ENCODE results near the gene PHAX.
"Not testable (repeated sequence)": the region's sequence is repeated elsewhere in the genome, so short reads cannot be mapped to it uniquely, and the experiment has no call there.

The PHAX gene

GRCh38 chr5:126656401-126657007 lies 55.8 kb downstream of the PHAX start:
- DNase-seq (ENCODE audit: low read depth in 2 of 2, low spot score in 1 of 2), result no peak

GRCh38 chr5:126658561-126658960 lies 57.8 kb downstream of the PHAX start:
- DNase-seq (ENCODE audit: low read depth in 2 of 2, low spot score in 1 of 2), result no peak

- no peak for DNase-seq (ENCODE audit: low read depth in 2 of 2, low spot score in 1 of 2)
Observed at GRCh38 chr5:126659805-126660482, 59.2 kb downstream of the PHAX start.

GRCh38 chr5:126664586-126664985 lies 63.8 kb downstream of the PHAX start:
- no peak for DNase-seq (ENCODE audit: low read depth in 2 of 2, low spot score in 1 of 2)

GRCh38 chr5:126670109-126670508 lies 69.4 kb downstream of the PHAX start:
- not testable (repeated sequence) for DNase-seq (ENCODE audit: low read depth in 2 of 2, low spot score in 1 of 2)

- DNase-seq (ENCODE audit: low read depth in 2 of 2, low spot score in 1 of 2), result not testable (repeated sequence)
Observed at GRCh38 chr5:126671681-126672080, 70.9 kb downstream of the PHAX start.

GRCh38 chr5:126673477-126673876 lies 72.7 kb downstream of the PHAX start:
- no peak for DNase-seq (ENCODE audit: low read depth in 2 of 2, low spot score in 1 of 2)

GRCh38 chr5:126674145-126674544 lies 73.4 kb downstream of the PHAX start:
- DNase-seq (ENCODE audit: low read depth in 2 of 2, low spot score in 1 of 2), result no peak

GRCh38 chr5:126675338-126675737 lies 74.6 kb downstream of the PHAX start:
- no peak for DNase-seq (ENCODE audit: low read depth in 2 of 2, low spot score in 1 of 2)

GRCh38 chr5:126676195-126676624 lies 75.5 kb downstream of the PHAX start:
- DNase-seq (ENCODE audit: low read depth in 2 of 2, low spot score in 1 of 2), result peak; percentile 8 to 18

Measured in stimulated activated CD8-positive, alpha-beta memory T cell treated with anti-CD3 and anti-CD28 coated beads, Interleukin-4, amount 100 ng/mL, for 1 hour (primary cell).